Measurements from ENCODE around the gene GABPB2. TPM values are rescaled to one million over a fixed set of nuclear protein-coding genes. Genes with fewer than 3 reads are reported as not detected.

GABPB2 gene
- polyA plus RNA-seq, 1 of the 3 experiments (the other 2 are of a cell fraction): 2.4 TPM

DNA sequence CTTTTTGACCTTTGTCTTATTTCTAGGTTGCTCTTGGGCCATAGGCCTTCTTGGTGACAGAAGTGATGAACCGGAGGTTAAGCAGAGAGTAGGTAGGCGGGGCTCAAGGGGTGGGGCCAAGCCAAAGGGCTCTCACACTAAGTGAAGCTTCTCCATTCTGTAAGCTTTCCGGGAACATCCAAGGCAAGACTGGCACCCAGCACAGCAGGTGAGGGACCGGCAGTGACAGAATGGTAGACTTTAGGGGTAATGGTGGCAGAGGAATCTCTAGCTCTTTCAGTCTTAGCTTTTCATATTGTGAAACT lies 85.9 kb downstream of the GABPB2 start, which contains the start of gene TNFAIP8L2:
Gene TNFAIP8L2, plus strand, starts transcription at position 135 of the 305 bp plus-strand sequence. CDS start 2,049 bp downstream, outside the sequence.
- WGBS (ENCODE audit: low lambda C conversion rate): 79% methylated on average over 4 of the region's 4 CpGs
- no peak for DNase-seq
- no peaks in the 10 kb centered on the region for H3K9me2 ChIP-seq
- no peaks in the 10 kb centered on the region for H3K27me3 ChIP-seq (ENCODE audit: insufficient read depth)
- H3K27ac ChIP-seq (ENCODE audit: low read depth in 2 of 2, low read length in 1 of 2): no peak within 1 kb of the TSS
- H3F3A ChIP-seq (replicated peaks; ENCODE audit: insufficient read depth): peaks cover 5% of the 10 kb centered on the region
- H3K4me2 ChIP-seq: no peak within 1 kb of the TSS
- H3K36me3 ChIP-seq (replicated peaks in 1 of 2; ENCODE audit: control insufficient read depth in 1 of 2, insufficient read depth in 2 of 2, low read length in 1 of 2): peaks cover 9 to 33% of the 10 kb centered on the region in 2 experiments
- H3K79me2 ChIP-seq (ENCODE audit: insufficient read depth): no peaks in the 10 kb centered on the region
- POLR2A ChIA-PET: interaction anchor here (0.6 kb wide), 1 partner anchor 89 kb away, joined by 3 read pairs; no protein-coding TSS in a partner anchor
- H3K9me3 ChIP-seq: no peaks in the 10 kb centered on the region
- no peaks in the 10 kb centered on the region for H4K20me1 ChIP-seq (ENCODE audit: insufficient read depth)
- CTCF ChIA-PET: interaction anchor here (0.6 to 6.6 kb wide), 14 partner anchors 8 to 503 kb away, joined by 3 to 113 read pairs (median 4); partner anchors contain the start of genes CDC42SE1, GABPB2, LYSMD1 and SEMA6C
- TF ChIP-seq RAD21 (IDR thresholded peaks at IDR 0.05; ENCODE audit: low read length) (no peak), RFX5 (IDR thresholded peaks at IDR 0.05; ENCODE audit: low read length) (no peak), FOXJ3 (CRISPR knock-in tag; IDR thresholded peaks at IDR 0.05) (no peak), CHD2 (IDR thresholded peaks at IDR 0.05; ENCODE audit: low read length, partially characterized antibody) (no peak), NFIC (IDR thresholded peaks at IDR 0.05; ENCODE audit: borderline replicate concordance) (no peak), SMC3 (IDR thresholded peaks at IDR 0.05; ENCODE audit: low read depth, low read length) (no peak), POLR2AphosphoS5 (IDR thresholded peaks at IDR 0.05; ENCODE audit: low read depth, low read length) (no peak), RXRA (IDR thresholded peaks at IDR 0.05; ENCODE audit: borderline replicate concordance, low read depth) (no peak), TAF1 (IDR thresholded peaks at IDR 0.05; ENCODE audit: borderline replicate concordance, low read depth, low read length) (no peak), FOSL2 (IDR thresholded peaks at IDR 0.05; ENCODE audit: borderline replicate concordance, low read depth) (no peak), NRF1 (IDR thresholded peaks at IDR 0.05; ENCODE audit: low read depth, low read length) (no peak), EZH2phosphoT487 (IDR thresholded peaks at IDR 0.05; ENCODE audit: borderline replicate concordance, low read depth) (no peak), FOXM1 (IDR thresholded peaks at IDR 0.05; ENCODE audit: low read depth) (no peak), JUND (IDR thresholded peaks at IDR 0.05) (no peak)
- TF ChIP-seq, protein P1, sequence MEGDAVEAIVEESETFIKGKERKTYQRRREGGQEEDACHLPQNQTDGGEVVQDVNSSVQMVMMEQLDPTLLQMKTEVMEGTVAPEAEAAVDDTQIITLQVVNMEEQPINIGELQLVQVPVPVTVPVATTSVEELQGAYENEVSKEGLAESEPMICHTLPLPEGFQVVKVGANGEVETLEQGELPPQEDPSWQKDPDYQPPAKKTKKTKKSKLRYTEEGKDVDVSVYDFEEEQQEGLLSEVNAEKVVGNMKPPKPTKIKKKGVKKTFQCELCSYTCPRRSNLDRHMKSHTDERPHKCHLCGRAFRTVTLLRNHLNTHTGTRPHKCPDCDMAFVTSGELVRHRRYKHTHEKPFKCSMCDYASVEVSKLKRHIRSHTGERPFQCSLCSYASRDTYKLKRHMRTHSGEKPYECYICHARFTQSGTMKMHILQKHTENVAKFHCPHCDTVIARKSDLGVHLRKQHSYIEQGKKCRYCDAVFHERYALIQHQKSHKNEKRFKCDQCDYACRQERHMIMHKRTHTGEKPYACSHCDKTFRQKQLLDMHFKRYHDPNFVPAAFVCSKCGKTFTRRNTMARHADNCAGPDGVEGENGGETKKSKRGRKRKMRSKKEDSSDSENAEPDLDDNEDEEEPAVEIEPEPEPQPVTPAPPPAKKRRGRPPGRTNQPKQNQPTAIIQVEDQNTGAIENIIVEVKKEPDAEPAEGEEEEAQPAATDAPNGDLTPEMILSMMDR (IDR thresholded peaks at IDR 0.05): no peak
- TF ChIP-seq, protein P2, sequence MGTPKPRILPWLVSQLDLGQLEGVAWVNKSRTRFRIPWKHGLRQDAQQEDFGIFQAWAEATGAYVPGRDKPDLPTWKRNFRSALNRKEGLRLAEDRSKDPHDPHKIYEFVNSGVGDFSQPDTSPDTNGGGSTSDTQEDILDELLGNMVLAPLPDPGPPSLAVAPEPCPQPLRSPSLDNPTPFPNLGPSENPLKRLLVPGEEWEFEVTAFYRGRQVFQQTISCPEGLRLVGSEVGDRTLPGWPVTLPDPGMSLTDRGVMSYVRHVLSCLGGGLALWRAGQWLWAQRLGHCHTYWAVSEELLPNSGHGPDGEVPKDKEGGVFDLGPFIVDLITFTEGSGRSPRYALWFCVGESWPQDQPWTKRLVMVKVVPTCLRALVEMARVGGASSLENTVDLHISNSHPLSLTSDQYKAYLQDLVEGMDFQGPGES (IDR thresholded peaks at IDR 0.05; ENCODE audit: low read depth, low read length): no peak
- TF ChIP-seq, protein P3, sequence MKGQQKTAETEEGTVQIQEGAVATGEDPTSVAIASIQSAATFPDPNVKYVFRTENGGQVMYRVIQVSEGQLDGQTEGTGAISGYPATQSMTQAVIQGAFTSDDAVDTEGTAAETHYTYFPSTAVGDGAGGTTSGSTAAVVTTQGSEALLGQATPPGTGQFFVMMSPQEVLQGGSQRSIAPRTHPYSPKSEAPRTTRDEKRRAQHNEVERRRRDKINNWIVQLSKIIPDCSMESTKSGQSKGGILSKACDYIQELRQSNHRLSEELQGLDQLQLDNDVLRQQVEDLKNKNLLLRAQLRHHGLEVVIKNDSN (IDR thresholded peaks at IDR 0.05; ENCODE audit: borderline replicate concordance, low read depth): no peak
- no peak within 1 kb of the TSS for H3K4me3 ChIP-seq (ENCODE audit: low read depth in 2 of 2, low read length in 1 of 2)
- no peak within 1 kb of the TSS for H3K9ac ChIP-seq
- no peaks in the 10 kb centered on the region for H3K4me1 ChIP-seq (ENCODE audit: control insufficient read depth in 1 of 2, insufficient read depth in 2 of 2, low read depth in 1 of 2, low read length in 1 of 2)
- no peak within 1 kb of the TSS for H2AFZ ChIP-seq (ENCODE audit: low read depth)

Data from SK-N-SH (cell line).